Mesenchymal stem cell (in vitro differentiated cells and primary cell): ENCODE data around the gene DGCR8.

ENCODE experiments used
- DNase-seq: peaks from one replicate; pipeline ENCODE4 v3.0.0-alpha.2; 2013
- H2AFZ ChIP-seq: one replicate; pipeline ENCODE4 v1.6.1; 2013; ENCODE audit warnings: low read depth, mild to moderate bottlenecking, control low read depth, inconsistent platforms, low read length, moderate library complexity
- H2AK5ac ChIP-seq: 2 replicates; pipeline ENCODE4 v1.6.1; 2013; ENCODE audit warnings: low read length, moderate library complexity, mild to moderate bottlenecking, inconsistent platforms; ENCODE audit not compliant: severe bottlenecking
- H2BK120ac ChIP-seq: one replicate; pipeline ENCODE4 v1.6.1; 2013; ENCODE audit warnings: low read depth, mild to moderate bottlenecking, inconsistent platforms, low read length, moderate library complexity
- H2BK12ac ChIP-seq, 2 experiments: one replicate each; pipeline ENCODE4 v1.6.1; 2013; ENCODE audit warnings: inconsistent platforms in 2 of 2, low read length in 2 of 2, mild to moderate bottlenecking in 2 of 2, moderate library complexity in 2 of 2, control low read depth in 1 of 2
- H2BK15ac ChIP-seq: one replicate; pipeline ENCODE4 v1.6.1; 2013; ENCODE audit warnings: mild to moderate bottlenecking, low read depth, inconsistent platforms; ENCODE audit not compliant: poor library complexity, severe bottlenecking
- H2BK5ac ChIP-seq: 2 replicates; pipeline ENCODE4 v1.6.1; 2013; ENCODE audit warnings: low read depth, mild to moderate bottlenecking, low read length, control low read depth, inconsistent platforms; ENCODE audit not compliant: poor library complexity, severe bottlenecking
- H3K14ac ChIP-seq, 2 experiments: one replicate each; pipeline ENCODE4 v1.6.1; 2013; ENCODE audit warnings: inconsistent platforms in 2 of 2, low read length in 2 of 2, control low read depth in 1 of 2, mild to moderate bottlenecking in 1 of 2, moderate library complexity in 1 of 2
- H3K18ac ChIP-seq, 2 experiments: one replicate each; pipeline ENCODE4 v1.6.1; 2013; ENCODE audit warnings: inconsistent platforms in 2 of 2, low read length in 2 of 2, control low read depth in 1 of 2, low read depth in 1 of 2, mild to moderate bottlenecking in 1 of 2
- H3K23ac ChIP-seq, 2 experiments: one replicate each; pipeline ENCODE4 v1.6.1; 2013; ENCODE audit warnings: inconsistent platforms in 2 of 2, low read length in 2 of 2, mild to moderate bottlenecking in 2 of 2, moderate library complexity in 2 of 2, control low read depth in 1 of 2
- H3K27ac ChIP-seq: 2 replicates; pipeline ENCODE4 v1.5.1; 2013; ENCODE audit warnings: mild to moderate bottlenecking, moderate library complexity, low read length, control low read depth, inconsistent platforms; ENCODE audit not compliant: poor library complexity, severe bottlenecking
- H3K27me3 ChIP-seq, 2 experiments: 2 replicates each; pipeline versions ENCODE4 v1.6.1 to v1.7.0; 2013; ENCODE audit warnings: low read length in 2 of 2, mild to moderate bottlenecking in 2 of 2, moderate library complexity in 2 of 2, control low read depth in 1 of 2, inconsistent platforms in 1 of 2; ENCODE audit not compliant: control insufficient read depth in 1 of 2, insufficient read depth in 1 of 2
- H3K36me3 ChIP-seq, 2 experiments: 2 replicates each; pipeline versions ENCODE4 v1.6.1 to v1.7.0; 2013; ENCODE audit warnings: low read length in 2 of 2, control low read depth in 1 of 2, inconsistent platforms in 1 of 2, low read depth in 1 of 2, mild to moderate bottlenecking in 1 of 2; ENCODE audit not compliant: insufficient read depth in 2 of 2, control insufficient read depth in 1 of 2
- H3K4ac ChIP-seq, 2 experiments: one replicate each; pipeline ENCODE4 v1.6.1; 2013; ENCODE audit warnings: inconsistent platforms in 2 of 2, low read length in 2 of 2, mild to moderate bottlenecking in 2 of 2, moderate library complexity in 2 of 2, control low read depth in 1 of 2, low read depth in 1 of 2
- H3K4me1 ChIP-seq: 2 replicates; pipeline ENCODE4 v1.6.1; 2013; ENCODE audit warnings: low read depth, low read length, control low read depth; ENCODE audit not compliant: control insufficient read depth, insufficient read depth
- H3K4me2 ChIP-seq: 2 replicates; pipeline ENCODE4 v1.6.1; 2013; ENCODE audit warnings: low read length, mild to moderate bottlenecking, inconsistent platforms; ENCODE audit not compliant: poor library complexity, severe bottlenecking
- H3K4me3 ChIP-seq, 2 experiments: 2 replicates each; pipeline versions ENCODE4 v1.5.1 to v1.7.0; 2013; ENCODE audit warnings: low read length in 2 of 2, mild to moderate bottlenecking in 2 of 2, control low read depth in 1 of 2, low read depth in 1 of 2; ENCODE audit not compliant: insufficient read depth in 1 of 2
- H3K79me1 ChIP-seq: replicated peaks from 2 replicates; pipeline ENCODE4 v1.6.1; 2013; ENCODE audit warnings: mild to moderate bottlenecking, control low read depth, low read length, inconsistent platforms; ENCODE audit not compliant: poor library complexity, severe bottlenecking
- H3K9ac ChIP-seq: 2 replicates; pipeline ENCODE4 v1.7.0; 2013; ENCODE audit warnings: mild to moderate bottlenecking, low read length, moderate library complexity
- H3K9me3 ChIP-seq: 2 replicates; pipeline ENCODE4 v1.7.0; 2013; ENCODE audit warnings: mild to moderate bottlenecking, low read length; ENCODE audit not compliant: control insufficient read depth
- H4K8ac ChIP-seq: one replicate; pipeline ENCODE4 v1.6.1; 2013; ENCODE audit warnings: inconsistent platforms, mild to moderate bottlenecking, low read length, moderate library complexity
- H4K91ac ChIP-seq: one replicate; pipeline ENCODE4 v1.6.1; 2013; ENCODE audit warnings: mild to moderate bottlenecking, low read length, inconsistent platforms
- WGBS: methylation state at CpG from one replicate; pipeline ENCODE4 v1.1.7; 2013; ENCODE audit warnings: mixed read lengths; 5-methylcytosine and 5-hydroxymethylcytosine counted together

The DGCR8 gene

GRCh38 chr22:20108757-20109230 lies 28.8 kb downstream of the DGCR8 start:
- Histone ChIP-seq H2AFZ (no peak overlapping the region), H4K91ac (no peak overlapping the region), H3K36me3 (peaks cover 94% of the 10 kb centered on the region in 2 experiments), H2BK12ac (no peak overlapping the region), H3K27ac (no peak overlapping the region), H3K4me2 (no peak overlapping the region), H3K18ac (no peak overlapping the region), H4K8ac (no peak overlapping the region), H3K27me3 (no peaks in the 10 kb centered on the region), H2BK5ac (no peak overlapping the region), H3K9me3 (no peaks in the 10 kb centered on the region), H3K14ac (no peak overlapping the region), H2BK120ac (no peak overlapping the region), H3K79me1 (peaks cover 46% of the 10 kb centered on the region), H2BK15ac (no peak overlapping the region), H3K9ac (no peak overlapping the region), H3K4ac (no peak overlapping the region), H2AK5ac (no peak overlapping the region), H3K4me3 (no peak overlapping the region), H3K23ac (no peak overlapping the region), H3K4me1 (peaks cover 23% of the 10 kb centered on the region)
- 98% methylated on average over 12 of the region's 12 CpGs for WGBS
- DNase-seq, result no peak

- no peak overlapping the region for H2AFZ ChIP-seq
- WGBS, result 96% methylated on average over 22 of the region's 23 CpGs
Measured at GRCh38 chr22:20109411-20110358, 29.6 kb downstream of the DGCR8 start.

GRCh38 chr22:20110359-20110985 lies 30.4 kb downstream of the DGCR8 start:
- Histone ChIP-seq H3K23ac (no peak overlapping the region), H2AFZ (no peak overlapping the region), H3K4me2 (no peak overlapping the region), H2BK5ac (no peak overlapping the region), H3K4me1 (peaks cover 21% of the 10 kb centered on the region), H2AK5ac (no peak overlapping the region), H3K4me3 (no peak overlapping the region), H3K9ac (no peak overlapping the region), H3K4ac (no peak overlapping the region), H2BK15ac (no peak overlapping the region), H3K14ac (no peak overlapping the region), H3K79me1 (peaks cover 59% of the 10 kb centered on the region), H4K8ac (no peak overlapping the region), H3K27ac (no peak overlapping the region), H4K91ac (no peak overlapping the region), H2BK120ac (no peak overlapping the region), H3K27me3 (no peaks in the 10 kb centered on the region), H3K9me3 (no peaks in the 10 kb centered on the region), H3K36me3 (peaks cover 98 to 99% of the 10 kb centered on the region in 2 experiments), H3K18ac (no peak overlapping the region), H2BK12ac (no peak overlapping the region)
- 94% methylated on average over 9 of the region's 9 CpGs for WGBS
- DNase-seq, result no peak

More at GRCh38 chr22:20109411-20110358, 29.6 kb downstream of the DGCR8 start:
- Histone ChIP-seq H2BK15ac (no peak overlapping the region), H2BK12ac (no peak overlapping the region), H3K27ac (no peak overlapping the region), H2BK120ac (no peak overlapping the region), H3K4me1 (peaks cover 22% of the 10 kb centered on the region), H3K4me3 (no peak overlapping the region), H3K9me3 (no peaks in the 10 kb centered on the region), H3K79me1 (peaks cover 52% of the 10 kb centered on the region), H3K23ac (no peak overlapping the region), H2BK5ac (no peak overlapping the region), H3K14ac (no peak overlapping the region), H3K4ac (no peak overlapping the region), H2AK5ac (no peak overlapping the region), H3K9ac (no peak overlapping the region), H3K36me3 (peaks cover 96 to 98% of the 10 kb centered on the region in 2 experiments), H4K91ac (no peak overlapping the region), H4K8ac (peak overlapping the region; percentile 20), H3K18ac (no peak overlapping the region), H3K4me2 (no peak overlapping the region), H3K27me3 (no peaks in the 10 kb centered on the region)
- DNase-seq, result no peak

DNA sequence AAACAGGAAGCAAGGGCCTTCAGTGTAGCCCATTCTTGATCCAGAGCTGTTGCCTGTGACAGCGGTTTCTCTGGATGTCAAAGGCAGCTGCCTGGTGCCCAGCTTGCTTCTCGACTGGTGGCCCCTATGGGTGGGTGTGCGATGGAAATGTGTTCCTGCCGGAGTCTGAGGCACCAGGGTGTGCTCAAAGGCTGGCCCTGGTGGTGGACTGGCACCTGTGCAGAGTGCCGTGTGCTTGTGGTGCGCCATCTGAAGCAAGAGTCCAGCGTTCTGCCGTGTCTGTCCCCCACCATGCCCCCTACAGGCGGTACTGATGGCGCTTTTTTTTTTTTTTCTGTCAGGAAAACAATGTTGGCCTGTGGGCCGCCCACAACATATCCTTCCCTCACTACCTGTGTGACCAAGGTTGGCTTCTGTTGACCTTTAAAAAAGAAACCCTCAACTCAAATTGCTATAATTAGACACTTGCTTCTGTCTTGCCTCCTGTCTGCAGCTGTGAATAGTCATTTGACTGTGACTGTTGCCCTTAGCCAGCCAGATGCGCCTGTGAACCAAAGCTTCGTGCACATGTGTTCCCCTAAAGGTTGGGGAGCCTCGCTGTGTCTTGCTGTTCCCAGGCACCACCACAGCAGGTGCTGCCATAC lies 31.1 kb downstream of the DGCR8 start:
- Histone ChIP-seq H2BK120ac (no peak overlapping the region), H3K4me3 (no peak overlapping the region), H3K27me3 (no peaks in the 10 kb centered on the region), H3K14ac (no peak overlapping the region), H3K36me3 (peaks cover 94 to 99% of the 10 kb centered on the region in 2 experiments), H4K8ac (peak overlapping the region; percentile 39), H2AFZ (no peak overlapping the region), H3K4me1 (peaks cover 24% of the 10 kb centered on the region), H3K4me2 (no peak overlapping the region), H2AK5ac (no peak overlapping the region), H3K4ac (peak overlapping the region in 1 of 2 experiments; percentile 35), H3K18ac (no peak overlapping the region), H2BK5ac (no peak overlapping the region), H3K9ac (no peak overlapping the region), H3K23ac (no peak overlapping the region), H3K27ac (no peak overlapping the region), H2BK15ac (no peak overlapping the region), H4K91ac (no peak overlapping the region), H3K79me1 (peaks cover 53% of the 10 kb centered on the region), H3K9me3 (no peaks in the 10 kb centered on the region), H2BK12ac (no peak overlapping the region)
- peak; percentile 44 for DNase-seq
- 81% methylated on average over 14 of the region's 14 CpGs for WGBS
